ENCODE measurements around the gene DOCK2.

- TF ChIP-seq CTCF (IDR thresholded peaks at IDR 0.05) (no peak), ZFX (IDR thresholded peaks at IDR 0.05; ENCODE audit: borderline replicate concordance) (no peak)
Observed at GRCh38 chr5:169647566-169647965, 10.5 kb downstream of the DOCK2 start.
